Kidney (tissue), 14 donors: Measurements from ENCODE around the gene COPS4. TPM values are rescaled to one million over a fixed set of nuclear protein-coding genes. Genes with fewer than 3 reads are reported as not detected.

Experiments used
- DNase-seq, 5 donors: peaks; one replicate each; pipeline ENCODE4 v3.0.0-alpha.2; 2013 to 2020
- FAIRE-seq: peaks from 2 replicates; lab custom pipeline; 2012; peaks lifted over from hg19 to GRCh38; lab: Jason Lieb, UNC
- H3K27ac ChIP-seq, 2 donors: one replicate each; pipeline ENCODE4 v1.7.0; 2013; ENCODE audit warnings: low read depth in 2 of 2, low read length in 2 of 2, inconsistent platforms in 1 of 2
- H3K27me3 ChIP-seq: one replicate; pipeline ENCODE4 v1.7.1; 2013; ENCODE audit warnings: low read length, inconsistent platforms; ENCODE audit not compliant: control insufficient read depth, insufficient read depth
- H3K36me3 ChIP-seq, 3 donors: one replicate each; pipeline versions ENCODE4 v1.7.0 to v1.7.1; 2013; ENCODE audit warnings: low read length in 3 of 3, control low read depth in 1 of 3, inconsistent platforms in 1 of 3; ENCODE audit not compliant: insufficient read depth in 3 of 3, control insufficient read depth in 2 of 3
- H3K4me1 ChIP-seq, 3 donors: one replicate each; pipeline versions ENCODE4 v1.7.0 to v1.7.1; 2013; ENCODE audit warnings: low read length in 3 of 3, inconsistent platforms in 1 of 3, low read depth in 1 of 3; ENCODE audit not compliant: control insufficient read depth in 2 of 3, insufficient read depth in 2 of 3
- H3K4me3 ChIP-seq, 3 donors: one replicate each; pipeline versions ENCODE4 v1.7.0 to v1.8.1; 2013; ENCODE audit warnings: low read length in 3 of 3, control low read depth in 1 of 3, inconsistent platforms in 1 of 3
- H3K9ac ChIP-seq, 3 donors: one replicate each; pipeline versions ENCODE4 v1.7.0 to v1.7.1; 2013; ENCODE audit warnings: low read length in 3 of 3, control low read depth in 1 of 3, inconsistent platforms in 1 of 3
- H3K9me3 ChIP-seq, 3 donors: one replicate each; pipeline versions ENCODE4 v1.7.0 to v1.7.1; 2013; ENCODE audit warnings: low read length in 3 of 3, control low read depth in 1 of 3, inconsistent platforms in 1 of 3; ENCODE audit not compliant: control insufficient read depth in 2 of 3, insufficient read depth in 1 of 3
- CTCF ChIP-seq: IDR thresholded peaks from 3 replicates; pipeline ENCODE4 v1.5.1; 2012; ENCODE audit warnings: mild to moderate bottlenecking, moderate library complexity, borderline replicate concordance; ENCODE audit not compliant: insufficient read depth; ENCODE audit errors: extremely low read depth
- intact Hi-C: fragments of 100-400 bp; cut with DNase I; formaldehyde crosslinking; loops from one replicate; pipeline ENCODE4 v1.11.1; 2022
- polyA plus RNA-seq: library from polyadenylated mRNA; stranded (reverse); fragments of 350-450 nt; fragmentation: Illumina TruSeq; extraction: RNeasy Lipid Tissue Mini Kit (QIAGEN cat#74804); gene quantifications from one replicate; pipeline ENCODE4 v1.2.3, GENCODE V29; 2014; ENCODE audit warnings: low read depth, low replicate concordance; ENCODE audit not compliant: insufficient read depth
- total RNA-seq: library from RNA; stranded (reverse); fragmentation: NEBNext Ultra II Directional; extraction: Animal tissue kit (Norgen Biotek cat#: 25700); gene quantifications from one replicate; pipeline ENCODE4 v1.2.1, GENCODE V29; 2021
- donor health status: control.
- donor health status: control.
- donor health status: control.
- donor health status: control.
- donor health status: control.
- donor health status: DM: yes; HTN: yes; CAD: no.
- donor health status: Normal renal cell carcinoma (clear cell type).

The COPS4 gene
- total and polyA plus RNA-seq, 2 donors from 2014 or later = 28.6 to 51.8 TPM

GRCh38 chr4:83054928-83055327 is 19.9 kb downstream of the COPS4 start:
- intact Hi-C loops = no loop called here
- Histone ChIP-seq H3K36me3 (peaks cover 5 to 26% (median 8%) of the 10 kb centered on the region in 3 donors), H3K27me3 (no peaks in the 10 kb centered on the region), H3K4me3 (no peak overlapping the region), H3K4me1 (no peaks in the 10 kb centered on the region), H3K27ac (no peak overlapping the region), H3K9ac (no peak overlapping the region), H3K9me3 (no peaks in the 10 kb centered on the region)
- no peak for DNase-seq
- FAIRE-seq = no peak
- TF ChIP-seq CTCF = peak; percentile 22

- no peak overlapping the region for H3K4me3 ChIP-seq
- TF ChIP-seq CTCF = no peak
- H3K9ac ChIP-seq = no peak overlapping the region
- intact Hi-C loops = no loop called here
- H3K4me1 ChIP-seq = no peaks in the 10 kb centered on the region
- H3K27me3 ChIP-seq = no peaks in the 10 kb centered on the region
- H3K9me3 ChIP-seq = no peaks in the 10 kb centered on the region
- H3K36me3 ChIP-seq = peaks cover 7 to 32% (median 7%) of the 10 kb centered on the region in 3 donors
- FAIRE-seq (no peak), DNase-seq (no peak)
- no peak overlapping the region for H3K27ac ChIP-seq
Observed at GRCh38 chr4:83062739-83063138, 27.8 kb downstream of the COPS4 start.

GRCh38 chr4:83065266-83065665 is 30.3 kb downstream of the COPS4 start:
- no peak overlapping the region for H3K4me3 ChIP-seq
- H3K27ac ChIP-seq = no peak overlapping the region
- peaks cover 8 to 44% (median 16%) of the 10 kb centered on the region in 3 donors for H3K36me3 ChIP-seq
- FAIRE-seq = no peak
- no peak overlapping the region for H3K9ac ChIP-seq
- no peaks in the 10 kb centered on the region for H3K4me1 ChIP-seq
- TF ChIP-seq CTCF = no peak
- intact Hi-C loops = no loop called here
- H3K27me3 ChIP-seq = no peaks in the 10 kb centered on the region
- DNase-seq = no peak
- no peaks in the 10 kb centered on the region for H3K9me3 ChIP-seq

GRCh38 chr4:83067058-83067639 is 32.2 kb downstream of the COPS4 start:
- TF ChIP-seq CTCF = no peak
- Histone ChIP-seq H3K27ac (no peak overlapping the region), H3K4me1 (no peaks in the 10 kb centered on the region), H3K27me3 (no peaks in the 10 kb centered on the region), H3K9me3 (no peaks in the 10 kb centered on the region), H3K4me3 (no peak overlapping the region), H3K36me3 (peaks cover 9 to 40% (median 22%) of the 10 kb centered on the region in 3 donors), H3K9ac (no peak overlapping the region)
- DNase-seq = no peak
- FAIRE-seq = no peak
- intact Hi-C loops = no loop called here
